IMR-90 (cell line): ENCODE data around the gene KLHDC7B. TPM values are rescaled to one million over a fixed set of nuclear protein-coding genes. Genes with fewer than 3 reads are reported as not detected.

Experiments
- ATAC-seq: fragments of 200-7000 bp; cut with Tn5 transposase; 2 replicates; pipeline ENCODE4 v1.9.1; 2020; ENCODE audit warnings: low read depth, mild to moderate bottlenecking, moderate library complexity
- BruUV-seq: library from RNA; stranded (reverse); fragments of 400-500 nt; replicated peaks from 2 replicates; lab custom pipeline; 2021; lab: Mats Ljungman, UMichigan
- CTCF ChIA-PET: fragments of 300-600 bp; formaldehyde crosslinking; extraction: SDS; loops from one replicate; lab custom pipeline; 2021; ENCODE audit warnings: antibody characterized with exemption; lab: Yijun Ruan, JAX
- POLR2A ChIA-PET: fragments of 300-600 bp; sonication (Branson Sonifier 250); formaldehyde crosslinking; loops from one replicate; lab custom pipeline; 2022; ENCODE audit warnings: antibody characterized with exemption; ENCODE audit not compliant: unreplicated experiment; lab: Charles Lee
- DNase-seq: peaks from one replicate; pipeline ENCODE4 v3.0.0; 2013
- H2AFZ ChIP-seq: replicated peaks from 2 replicates; pipeline ENCODE3; 2013; ENCODE audit warnings: low read length, mild to moderate bottlenecking; ENCODE audit not compliant: poor library complexity
- H2AK5ac ChIP-seq: 2 replicates; pipeline ENCODE4 v1.6.1; 2013; ENCODE audit warnings: low read depth, low read length, inconsistent platforms
- H2AK9ac ChIP-seq: replicated peaks from 2 replicates; pipeline ENCODE3; 2013; ENCODE audit warnings: mild to moderate bottlenecking, low read depth, low read length, moderate library complexity; ENCODE audit not compliant: poor library complexity
- H2BK120ac ChIP-seq: 2 replicates; pipeline ENCODE4 v1.6.1; 2013; ENCODE audit warnings: low read depth, low read length, inconsistent platforms
- H2BK15ac ChIP-seq: 3 replicates; pipeline ENCODE4 v1.6.1; 2013; ENCODE audit warnings: low read depth, low read length, inconsistent platforms
- H2BK20ac ChIP-seq: 2 replicates; pipeline ENCODE4 v1.6.1; 2013; ENCODE audit warnings: low read depth, mild to moderate bottlenecking, inconsistent platforms, low read length, moderate library complexity
- H2BK5ac ChIP-seq: 2 replicates; pipeline ENCODE4 v1.6.1; 2013; ENCODE audit warnings: mild to moderate bottlenecking, low read depth, low read length, inconsistent platforms; ENCODE audit not compliant: poor library complexity, severe bottlenecking
- H3K14ac ChIP-seq: replicated peaks from 2 replicates; pipeline ENCODE4 v1.6.1; 2013; ENCODE audit warnings: low read depth, low read length, inconsistent platforms
- H3K18ac ChIP-seq: 2 replicates; pipeline ENCODE4 v1.6.1; 2013; ENCODE audit warnings: low read depth, low read length, control low read depth
- H3K23ac ChIP-seq: 2 replicates; pipeline ENCODE4 v1.6.1; 2013; ENCODE audit warnings: low read depth, low read length, inconsistent platforms
- H3K27ac ChIP-seq: 2 replicates; pipeline ENCODE4 v1.5.1; 2013; ENCODE audit warnings: mild to moderate bottlenecking, control low read depth, low read length; ENCODE audit not compliant: insufficient read depth
- H3K27me3 ChIP-seq: 2 replicates; pipeline ENCODE4 v1.6.1; 2013; ENCODE audit warnings: low read length; ENCODE audit not compliant: control insufficient read depth, insufficient read depth
- H3K36me3 ChIP-seq: 2 replicates; pipeline ENCODE4 v1.6.1; 2013; ENCODE audit warnings: low read length, mixed read lengths; ENCODE audit not compliant: control insufficient read depth, insufficient read depth
- H3K4ac ChIP-seq: 2 replicates; pipeline ENCODE4 v1.6.1; 2013; ENCODE audit warnings: low read depth, low read length, inconsistent platforms
- H3K4me1 ChIP-seq: 2 replicates; pipeline ENCODE4 v1.6.1; 2013; ENCODE audit warnings: low read length, mixed read lengths; ENCODE audit not compliant: control insufficient read depth, insufficient read depth
- H3K4me2 ChIP-seq: 2 replicates; pipeline ENCODE4 v1.6.1; 2013; ENCODE audit warnings: low read depth, mild to moderate bottlenecking, control low read depth, low read length, moderate library complexity
- H3K4me3 ChIP-seq: 2 replicates; pipeline ENCODE4 v1.5.1; 2013; ENCODE audit warnings: low read depth, mild to moderate bottlenecking, control low read depth, low read length, moderate library complexity; ENCODE audit not compliant: insufficient read depth
- H3K56ac ChIP-seq: 2 replicates; pipeline ENCODE4 v1.6.1; 2013; ENCODE audit warnings: low read length, inconsistent platforms; ENCODE audit not compliant: insufficient read depth; ENCODE audit errors: extremely low read depth
- H3K79me1 ChIP-seq, 2 experiments: 2 replicates each; pipeline ENCODE4 v1.6.1; 2013; ENCODE audit warnings: low read length in 2 of 2, inconsistent platforms in 1 of 2, low read depth in 1 of 2
- H3K9ac ChIP-seq: 2 replicates; pipeline ENCODE4 v1.6.1; 2013; ENCODE audit warnings: low read depth, low read length, control low read depth
- H3K9me1 ChIP-seq: 2 replicates; pipeline ENCODE4 v1.6.1; 2013; ENCODE audit warnings: low read length, inconsistent platforms; ENCODE audit not compliant: insufficient read depth
- H3K9me3 ChIP-seq: 2 replicates; pipeline ENCODE4 v1.6.1; 2013; ENCODE audit warnings: low read length; ENCODE audit not compliant: control insufficient read depth, insufficient read depth
- H4K20me1 ChIP-seq: 2 replicates; pipeline ENCODE4 v1.6.1; 2013; ENCODE audit warnings: low read length, inconsistent platforms; ENCODE audit not compliant: insufficient read depth
- H4K5ac ChIP-seq: 2 replicates; pipeline ENCODE4 v1.6.1; 2013; ENCODE audit warnings: mild to moderate bottlenecking, low read depth, low read length, control low read depth
- H4K8ac ChIP-seq, 2 experiments: 2 replicates each; pipeline ENCODE4 v1.6.1; 2013; ENCODE audit warnings: low read depth in 2 of 2, low read length in 2 of 2, control low read depth in 1 of 2, inconsistent platforms in 1 of 2
- H4K91ac ChIP-seq: 2 replicates; pipeline ENCODE4 v1.6.1; 2013; ENCODE audit warnings: low read depth, low read length, inconsistent platforms; ENCODE audit not compliant: insufficient read depth
- BHLHE40 ChIP-seq: fragments of 150-350 bp; IDR thresholded peaks from 2 replicates; pipeline ENCODE4 v1.6.1; 2016; ENCODE audit warnings: mild to moderate bottlenecking, low read depth, low read length
- POLR2A ChIP-seq: IDR thresholded peaks from 2 replicates; pipeline ENCODE4 v1.6.1; 2012; ENCODE audit warnings: mild to moderate bottlenecking, low read depth, low read length
- RAD21 ChIP-seq: IDR thresholded peaks from 2 replicates; pipeline ENCODE4 v1.6.1; 2012; ENCODE audit warnings: low read length, improper control_type of control experiment
- RCOR1 ChIP-seq: IDR thresholded peaks from 2 replicates; pipeline ENCODE4 v1.6.1; 2012; ENCODE audit warnings: mild to moderate bottlenecking, low read length, improper control_type of control experiment; ENCODE audit not compliant: insufficient replicate concordance
- SMC3 ChIP-seq: fragments of 150-350 bp; IDR thresholded peaks from 2 replicates; pipeline ENCODE4 v1.6.1; 2016; ENCODE audit warnings: low read depth, mild to moderate bottlenecking, antibody characterized with exemption, low read length, moderate library complexity
- USF2 ChIP-seq: fragments of 150-350 bp; IDR thresholded peaks from 2 replicates; pipeline ENCODE4 v1.6.1; 2017; ENCODE audit warnings: mild to moderate bottlenecking, antibody characterized with exemption, low read length, low read depth
- WGBS, 2 experiments: methylation state at CpG; one replicate each; pipeline versions ENCODE4 v1.1.5 to v1.1.7; 2013; ENCODE audit warnings: missing lambda C conversion rate in 2 of 2; ENCODE audit not compliant: insufficient read length in 1 of 2; ENCODE audit errors: extremely low coverage in 2 of 2; 5-methylcytosine and 5-hydroxymethylcytosine counted together
- dilution Hi-C: fragments of 300-500 bp; cut with HindIII; formaldehyde crosslinking; loops from one replicate; pipeline ENCODE4 v1.14.3; 2018; ENCODE audit warnings: low sequenced_read_pairs; ENCODE audit not compliant: unreplicated experiment
- in situ Hi-C: fragments of 300-500 bp; cut with MboI; formaldehyde crosslinking; loops from 3 replicates; pipeline ENCODE4 v1.14.3; 2019; ENCODE audit warnings: low sequenced_read_pairs, inconsistent platforms, mixed read lengths
- intact Hi-C: fragments of 100-400 bp; cut with micrococcal nuclease; formaldehyde crosslinking; loops from 2 replicates; pipeline ENCODE4 v1.10.0; 2022
- polyA plus RNA-seq, 3 experiments: library from polyadenylated mRNA; depleted of rRNA; stranded (reverse); fragments of >200 nt; gene quantifications; 2 replicates each; pipeline ENCODE4 v1.2.3, GENCODE V29; 2012; ENCODE audit warnings: low replicate concordance in 1 of 3
- total RNA-seq: library from RNA; depleted of rRNA; stranded (reverse); fragments of >200 nt; gene quantifications from 2 replicates; pipeline ENCODE4 v1.2.3, GENCODE V29; 2012

KLHDC7B gene
- total and polyA plus RNA-seq, 2 of the 4 experiments (the other 2 are of a cell fraction), result 0.05 TPM; not detected in 1

- H2BK120ac ChIP-seq, result no peak overlapping the region
- H3K23ac ChIP-seq, result no peak overlapping the region
- dilution Hi-C loops (no loop called here), in situ Hi-C loops (no loop called here), intact Hi-C loops (no loop called here)
- H3K79me1 ChIP-seq, result no peaks in the 10 kb centered on the region
- TF ChIP-seq BHLHE40, result no peak
- no peak for TF ChIP-seq RCOR1
- TF ChIP-seq USF2, result no peak
- no peak for TF ChIP-seq SMC3
- TF ChIP-seq RAD21, result no peak
- TF ChIP-seq POLR2A, result no peak
- no peak overlapping the region for H4K8ac ChIP-seq
- no peak overlapping the region for H2AK9ac ChIP-seq
- H2BK15ac ChIP-seq, result no peak overlapping the region
- H3K27ac ChIP-seq, result no peak overlapping the region
- no peak for ATAC-seq
- no peaks in the 10 kb centered on the region for H3K9me1 ChIP-seq
- no peak overlapping the region for H3K4ac ChIP-seq
- ChIA-PET POLR2A (no interaction called here), CTCF (no interaction called here)
- WGBS, 2 experiments, result 87% methylated on average over 9 of the region's 12 CpGs; no CpG with 5 or more reads in 1 of the 2 experiments
- H3K36me3 ChIP-seq, result no peaks in the 10 kb centered on the region; the same call in 1 of the 2 replicates
- H3K9me3 ChIP-seq, result no peaks in the 10 kb centered on the region
- BruUV-seq, result no TSS peak
- H3K4me1 ChIP-seq, result no peaks in the 10 kb centered on the region
- H4K91ac ChIP-seq, result no peak overlapping the region
- no peak overlapping the region for H3K14ac ChIP-seq
- 0 out of 2 replicates have a peak, but pooled peaks cover 3% of the 10 kb centered on the region for H3K27me3 ChIP-seq
- H4K20me1 ChIP-seq, result no peaks in the 10 kb centered on the region
- H3K4me2 ChIP-seq, result no peak overlapping the region
- no peak overlapping the region for H2AK5ac ChIP-seq
- no peak overlapping the region for H4K5ac ChIP-seq
- no peak overlapping the region for H3K9ac ChIP-seq
- no peak for DNase-seq
- H2AFZ ChIP-seq, result no peak overlapping the region
- H2BK20ac ChIP-seq, result no peak overlapping the region
- H3K56ac ChIP-seq, result no peak overlapping the region
- no peak overlapping the region for H2BK5ac ChIP-seq
- H3K4me3 ChIP-seq, result no peak overlapping the region
- H3K18ac ChIP-seq, result no peak overlapping the region
Measured at GRCh38 chr22:50570861-50571260, 25.2 kb downstream of the KLHDC7B start.
